Mucosa of descending colon (tissue), 3 donors: ENCODE measurements around the gene IFNA1. TPM values are rescaled to one million over a fixed set of nuclear protein-coding genes. Genes with fewer than 3 reads are reported as not detected.

ENCODE experiments used
- ATAC-seq: fragments of 200-7000 bp; cut with Tn5 transposase; one replicate; pipeline ENCODE4 v1.9.1; 2020; ENCODE audit warnings: mild to moderate bottlenecking, moderate library complexity
- DNase-seq, 3 donors: peaks; one replicate each; pipeline ENCODE4 v3.0.0-alpha.2; 2020
- H3K36me3 ChIP-seq: fragments of 200-600 bp; one replicate; pipeline ENCODE4 v1.8.0; 2021; ENCODE audit warnings: low read depth, mild to moderate bottlenecking
- H3K4me1 ChIP-seq: fragments of 200-600 bp; one replicate; pipeline ENCODE4 v1.8.0; 2021; ENCODE audit warnings: low read depth, mild to moderate bottlenecking
- H3K4me3 ChIP-seq: fragments of 200-600 bp; one replicate; pipeline ENCODE4 v1.8.0; 2021; ENCODE audit warnings: mild to moderate bottlenecking
- H3K9me3 ChIP-seq: fragments of 200-600 bp; one replicate; pipeline ENCODE4 v1.8.0; 2021; ENCODE audit warnings: mild to moderate bottlenecking
- intact Hi-C, 2 donors: fragments of 100-400 bp; cut with DNase I in 1 of 2; cut with micrococcal nuclease in 1 of 2; formaldehyde crosslinking; loops; one replicate each; pipeline versions ENCODE4 v1.11.0 to v1.11.1; 2022; cut with DNase I, micrococcal nuclease
- total RNA-seq, 3 donors: library from RNA; stranded (reverse); fragmentation: NEBNext Ultra II Directional in 2 of 3; extraction: Animal tissue kit (Norgen Biotek cat#: 25700) in 2 of 3; gene quantifications; one replicate each; pipeline versions ENCODE4 v1.2.1 to v1.2.4, GENCODE V29; 2021 to 2023
- TF ChIP-seq, protein P1 (sequence below): fragments of 200-600 bp; IDR thresholded peaks from one replicate; pipeline ENCODE4 v1.8.0; 2022; ENCODE audit warnings: antibody characterized with exemption, mild to moderate bottlenecking
- donor health status: DM: no; HTN: no; CAD: no; lungs with moderate emphysema.
- donor health status: DM: no; HTN: no; CAD: no.
- donor health status: DM: no; HTN: yes; CAD: no.

The IFNA1 gene
- total RNA-seq, 3 donors from 2014 or later: not detected

DNA sequence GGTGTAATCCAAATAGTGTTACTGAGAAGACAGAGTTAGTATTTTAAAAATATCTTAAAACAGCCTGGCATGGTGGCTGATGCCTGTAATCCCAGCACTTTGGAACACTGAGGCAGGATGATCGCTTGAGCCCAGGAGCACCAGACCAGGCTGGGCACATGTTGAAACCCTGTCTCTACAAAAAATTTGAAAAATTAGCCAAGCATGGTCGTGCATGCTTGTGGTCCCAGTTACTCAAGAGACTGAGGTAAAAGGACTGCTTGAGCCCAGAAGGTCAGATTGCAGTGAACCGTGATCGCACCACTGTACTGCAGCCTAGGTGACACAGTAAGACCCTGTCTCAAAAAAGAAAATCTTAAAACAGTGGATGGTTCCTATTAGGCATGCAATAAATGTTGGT is 12.4 kb downstream of the IFNA1 start:
- H3K36me3 ChIP-seq: no peaks in the 10 kb centered on the region
- no peaks in the 10 kb centered on the region for H3K9me3 ChIP-seq
- TF ChIP-seq, protein P1, sequence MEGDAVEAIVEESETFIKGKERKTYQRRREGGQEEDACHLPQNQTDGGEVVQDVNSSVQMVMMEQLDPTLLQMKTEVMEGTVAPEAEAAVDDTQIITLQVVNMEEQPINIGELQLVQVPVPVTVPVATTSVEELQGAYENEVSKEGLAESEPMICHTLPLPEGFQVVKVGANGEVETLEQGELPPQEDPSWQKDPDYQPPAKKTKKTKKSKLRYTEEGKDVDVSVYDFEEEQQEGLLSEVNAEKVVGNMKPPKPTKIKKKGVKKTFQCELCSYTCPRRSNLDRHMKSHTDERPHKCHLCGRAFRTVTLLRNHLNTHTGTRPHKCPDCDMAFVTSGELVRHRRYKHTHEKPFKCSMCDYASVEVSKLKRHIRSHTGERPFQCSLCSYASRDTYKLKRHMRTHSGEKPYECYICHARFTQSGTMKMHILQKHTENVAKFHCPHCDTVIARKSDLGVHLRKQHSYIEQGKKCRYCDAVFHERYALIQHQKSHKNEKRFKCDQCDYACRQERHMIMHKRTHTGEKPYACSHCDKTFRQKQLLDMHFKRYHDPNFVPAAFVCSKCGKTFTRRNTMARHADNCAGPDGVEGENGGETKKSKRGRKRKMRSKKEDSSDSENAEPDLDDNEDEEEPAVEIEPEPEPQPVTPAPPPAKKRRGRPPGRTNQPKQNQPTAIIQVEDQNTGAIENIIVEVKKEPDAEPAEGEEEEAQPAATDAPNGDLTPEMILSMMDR: no peak
- no peak overlapping the region for H3K4me3 ChIP-seq
- H3K4me1 ChIP-seq: no peaks in the 10 kb centered on the region
- ATAC-seq (no peak), DNase-seq (no peak)
- intact Hi-C loops: loop anchor here in 1 of 2 donors (5.0 kb wide), 1 partner anchor 130 kb away; no protein-coding TSS in a partner anchor

DNA sequence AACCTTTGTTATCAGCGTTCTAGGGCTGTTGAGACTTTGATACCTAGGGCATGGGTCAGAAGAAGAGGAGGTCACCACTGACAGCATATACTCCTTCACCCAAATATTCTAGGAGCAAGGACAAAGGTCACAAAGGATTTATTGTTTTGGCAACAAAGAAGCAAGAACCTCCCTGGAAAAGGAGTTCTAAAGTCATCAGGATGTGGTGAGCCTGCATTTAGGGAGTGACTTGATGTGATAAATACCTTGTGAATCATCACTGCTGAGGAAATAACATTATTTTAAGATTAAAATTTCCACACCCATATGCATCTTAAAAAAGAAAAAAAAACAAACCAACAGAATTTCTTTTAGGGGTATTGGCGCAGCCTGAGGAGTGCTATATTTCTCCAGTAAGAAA is 13.9 kb downstream of the IFNA1 start:
- DNase-seq: no peak
- TF ChIP-seq, protein P1: no peak
- peak; percentile 51 for ATAC-seq
- H3K9me3 ChIP-seq: no peaks in the 10 kb centered on the region
- H3K4me3 ChIP-seq: no peak overlapping the region
- no peaks in the 10 kb centered on the region for H3K4me1 ChIP-seq
- intact Hi-C loops: loop anchor here in 1 of 2 donors (5.0 kb wide), 1 partner anchor 132 kb away; no protein-coding TSS in a partner anchor
- H3K36me3 ChIP-seq: no peaks in the 10 kb centered on the region

DNA sequence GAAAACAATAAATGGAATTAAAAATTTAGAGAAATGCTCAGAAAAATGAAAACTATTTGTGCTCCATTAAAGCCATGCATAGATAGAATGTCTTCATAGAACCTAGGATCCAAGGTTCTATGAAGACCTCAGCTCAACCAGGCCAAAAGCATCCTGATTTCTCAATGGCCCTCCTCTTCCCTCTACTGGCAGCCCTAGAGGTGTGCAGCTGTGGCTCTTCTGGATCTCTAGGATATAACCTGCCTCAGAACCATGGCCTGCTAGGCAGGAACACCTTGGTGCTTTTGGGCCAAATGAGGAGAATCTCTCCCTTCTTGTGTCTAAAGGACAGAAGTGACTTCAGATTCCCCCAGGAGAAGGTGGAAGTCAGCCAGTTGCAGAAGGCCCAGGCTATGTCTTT is 15.1 kb downstream of the IFNA1 start:
- TF ChIP-seq, protein P1: peak; percentile 43
- intact Hi-C loops: no loop called here
- no peaks in the 10 kb centered on the region for H3K9me3 ChIP-seq
- H3K36me3 ChIP-seq: no peaks in the 10 kb centered on the region
- no peaks in the 10 kb centered on the region for H3K4me1 ChIP-seq
- peak in 1 of 3 donors; percentile 19 for DNase-seq
- H3K4me3 ChIP-seq: no peak overlapping the region
- ATAC-seq: peak; percentile 81

DNA sequence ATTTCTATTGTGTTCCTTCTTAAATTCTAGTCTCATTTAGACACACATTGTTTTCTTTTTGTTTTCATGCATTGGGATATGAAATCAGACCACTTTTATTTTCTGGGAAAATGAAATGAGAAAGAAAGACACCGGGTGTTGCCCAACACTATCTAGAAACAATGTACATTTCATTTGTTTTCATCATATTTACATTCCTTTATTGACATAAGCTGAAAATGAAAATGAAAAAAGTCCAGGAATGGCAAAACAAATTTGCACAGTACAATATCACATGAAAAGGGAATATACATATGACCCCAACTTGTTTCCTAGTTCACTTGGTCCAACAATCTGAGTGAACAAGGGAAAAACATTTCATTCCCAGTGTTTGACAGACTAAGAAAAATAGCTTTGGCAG is 21.1 kb downstream of the IFNA1 start:
- ATAC-seq: no peak

DNA sequence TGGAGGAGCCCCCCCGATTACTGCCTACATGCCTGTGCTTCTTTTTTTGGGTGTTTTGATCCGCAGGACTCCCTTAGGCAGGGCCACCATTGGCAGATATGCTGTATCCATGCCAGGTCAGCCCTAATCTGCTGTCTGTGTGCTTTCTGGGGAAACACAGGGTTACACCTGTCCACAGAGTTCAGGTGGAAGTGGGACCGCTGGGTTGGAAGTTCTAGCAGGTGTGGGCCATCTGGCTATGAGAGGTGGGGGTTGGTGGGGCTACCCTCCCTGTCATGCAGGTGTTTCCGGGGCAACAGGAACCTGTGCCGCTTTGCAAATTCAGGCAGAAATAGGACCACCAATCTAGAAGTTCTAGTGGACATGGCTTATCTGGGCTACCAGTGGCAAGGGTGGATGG is 24.9 kb downstream of the IFNA1 start:
- no peak for DNase-seq
- H3K36me3 ChIP-seq: no peaks in the 10 kb centered on the region
- intact Hi-C loops: no loop called here

More for the DNA sequence above, 21.1 kb downstream of the IFNA1 start:
- TF ChIP-seq, protein P1: no peak
- Histone ChIP-seq H3K4me1 (no peaks in the 10 kb centered on the region), H3K36me3 (no peaks in the 10 kb centered on the region), H3K4me3 (no peak overlapping the region), H3K9me3 (no peaks in the 10 kb centered on the region)
- no peak for DNase-seq
- intact Hi-C loops: no loop called here

More for the DNA sequence above, 24.9 kb downstream of the IFNA1 start:
- no peaks in the 10 kb centered on the region for H3K4me1 ChIP-seq
- H3K9me3 ChIP-seq: no peaks in the 10 kb centered on the region
- TF ChIP-seq, protein P1: no peak
- no peak overlapping the region for H3K4me3 ChIP-seq
- no peak for ATAC-seq
